ENCODE data around the gene PPIE.

DNA sequence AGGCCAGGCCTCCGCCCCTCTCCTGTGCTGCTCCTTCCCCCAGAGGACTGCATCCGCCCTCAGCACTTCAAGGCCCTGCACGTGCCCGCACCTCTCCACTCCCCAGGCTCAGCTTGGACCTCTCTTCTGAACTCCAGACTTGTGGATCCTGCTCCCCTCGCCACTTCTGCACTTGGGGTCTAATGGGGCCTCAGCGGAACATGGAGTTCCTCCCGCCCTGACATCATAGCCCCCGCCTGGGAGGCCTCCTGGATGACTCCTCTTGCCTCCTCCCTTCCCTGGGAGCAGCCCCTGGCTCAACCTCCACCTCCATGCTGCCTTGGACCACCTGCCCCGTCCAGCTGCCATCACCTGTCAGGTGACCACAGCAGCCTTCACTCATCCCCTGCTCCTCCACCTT is 22.3 kb downstream of the PPIE start:
- TF ChIP-seq GLIS3 (CRISPR knock-in tag; IDR thresholded peaks at IDR 0.05) (no peak), TCF4 (CRISPR knock-in tag; IDR thresholded peaks at IDR 0.05; ENCODE audit: borderline replicate concordance) (no peak), ZFP3 (CRISPR knock-in tag; IDR thresholded peaks at IDR 0.05) (no peak), ARNTL (CRISPR knock-in tag; IDR thresholded peaks at IDR 0.05; ENCODE audit: borderline replicate concordance, low read depth) (no peak)
